Stromal cell of bone marrow (primary cell): ENCODE measurements around the gene CPT1B.

Source experiments
- DNase-seq: peaks from one replicate; pipeline ENCODE4 v3.0.0-alpha.2; 2012; ENCODE audit warnings: low read depth

Gene CPT1B

DNA sequence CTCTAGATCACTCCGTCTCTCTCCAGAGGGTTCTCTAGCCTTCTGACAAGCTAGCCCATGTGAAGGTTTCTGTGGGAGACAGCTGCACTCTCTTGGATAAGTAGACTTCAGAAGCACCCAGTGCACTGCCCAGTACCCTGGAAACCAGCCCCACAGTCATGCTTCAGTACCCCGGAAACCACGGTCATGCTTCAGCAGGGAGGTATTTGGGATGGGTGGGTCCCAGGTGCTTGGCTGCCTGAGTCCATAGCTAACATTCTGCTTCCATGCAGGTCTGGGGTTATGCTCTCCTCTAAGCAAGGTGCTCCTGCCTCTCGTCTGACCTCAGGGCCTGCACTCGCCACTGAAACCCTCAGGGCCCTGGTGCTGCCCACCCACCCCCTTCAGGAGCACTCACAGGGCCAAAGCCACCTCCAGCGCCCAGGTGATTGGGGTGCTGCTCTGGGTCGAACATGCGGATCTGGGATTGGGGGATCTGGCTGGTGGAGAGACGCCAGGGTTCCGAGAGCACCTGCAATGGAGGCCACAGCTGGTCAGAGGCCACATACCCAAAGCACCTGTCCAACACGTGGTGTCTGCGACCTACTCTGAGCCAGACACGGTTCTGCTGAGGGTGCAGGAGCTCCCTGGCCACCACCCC, 8.2 kb downstream of the CPT1B start:
- DNase-seq: no peak

DNA sequence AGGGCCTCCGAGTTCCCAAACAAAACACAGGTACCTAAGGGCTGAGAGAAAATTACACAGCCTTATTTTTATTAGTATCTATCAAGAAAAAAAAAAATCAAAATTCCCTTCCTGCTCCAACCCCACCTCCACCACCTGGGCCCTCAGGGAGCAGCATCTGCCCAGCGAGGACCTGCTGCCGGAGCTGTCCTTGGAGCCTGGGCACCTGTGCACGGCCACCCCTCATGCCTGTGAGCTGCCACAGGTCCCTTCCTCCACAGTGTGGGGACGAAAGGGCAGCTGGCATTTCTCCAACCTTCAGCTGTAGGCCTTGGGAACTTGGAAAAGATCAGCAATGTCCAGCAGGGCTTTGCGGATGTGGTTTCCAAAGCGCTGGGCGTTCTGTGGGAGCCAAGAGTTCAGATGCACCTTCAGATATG, 9.2 kb downstream of the CPT1B start:
- DNase-seq: no peak

DNA sequence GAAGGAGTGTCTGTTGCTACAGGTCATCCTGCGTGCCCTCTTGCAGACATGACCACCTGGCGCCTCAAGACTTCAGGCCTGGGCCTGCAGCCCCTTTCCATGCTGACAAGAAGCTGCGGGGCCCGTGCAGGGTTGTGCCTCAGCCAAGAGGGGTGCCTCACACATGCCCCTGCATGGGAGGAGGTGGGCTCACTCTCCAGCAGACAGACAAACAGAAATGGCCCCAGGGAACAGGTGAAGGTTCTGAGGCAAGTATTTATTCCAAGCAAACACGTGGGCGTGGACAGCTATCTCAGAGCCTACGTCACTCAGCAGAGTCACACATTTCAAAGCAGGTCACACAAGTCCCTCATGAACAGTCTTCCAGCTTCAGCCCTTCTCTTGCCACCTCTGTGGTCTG, 9.6 kb downstream of the CPT1B start:
- no peak for DNase-seq

DNA sequence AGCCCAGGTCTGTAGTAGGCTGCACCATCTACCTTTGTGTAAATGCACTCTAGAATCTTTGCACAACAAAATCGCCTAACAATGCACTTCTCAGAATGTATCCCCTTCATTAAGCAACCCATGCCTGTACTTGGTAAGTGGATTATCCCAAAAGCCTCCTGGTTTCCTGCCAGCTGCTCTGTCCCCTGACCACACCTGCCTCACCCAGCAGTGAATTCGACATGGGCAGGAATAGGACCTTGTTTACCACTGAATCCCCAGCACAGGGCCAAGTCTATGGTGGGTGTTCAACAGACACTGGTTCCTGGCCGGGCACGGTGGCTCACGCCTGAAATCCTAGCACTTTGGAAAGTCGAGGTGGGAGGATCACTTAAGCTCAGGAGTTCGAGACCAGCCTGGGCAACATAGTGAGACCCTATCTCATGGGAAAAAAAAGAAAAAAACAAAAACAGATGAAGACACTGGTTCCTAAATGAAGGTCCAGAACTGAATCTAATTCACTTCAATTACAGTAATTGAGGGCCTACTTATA, 10.4 kb downstream of the CPT1B start:
- no peak for DNase-seq

DNA sequence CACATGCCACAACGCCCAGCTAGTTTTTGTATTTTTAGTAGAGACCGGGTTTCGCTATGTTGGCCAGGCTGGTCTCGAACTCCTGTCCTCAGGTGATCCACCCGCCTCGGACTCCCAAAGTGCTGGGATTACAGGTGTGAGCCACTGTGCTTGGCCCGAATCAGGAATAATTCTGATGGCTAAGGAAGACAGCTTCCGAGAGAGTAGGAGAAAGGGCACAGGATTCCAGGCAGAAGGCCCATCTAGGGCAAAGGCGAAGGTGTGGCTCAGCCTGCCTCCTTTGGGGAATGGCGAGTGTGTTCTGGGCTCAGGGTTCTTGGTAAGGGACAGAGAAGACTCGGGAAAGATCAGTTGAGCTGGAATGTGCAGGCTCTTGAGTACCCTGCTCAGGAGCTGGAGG, 13.9 kb downstream of the CPT1B start:
- DNase-seq: no peak

DNA sequence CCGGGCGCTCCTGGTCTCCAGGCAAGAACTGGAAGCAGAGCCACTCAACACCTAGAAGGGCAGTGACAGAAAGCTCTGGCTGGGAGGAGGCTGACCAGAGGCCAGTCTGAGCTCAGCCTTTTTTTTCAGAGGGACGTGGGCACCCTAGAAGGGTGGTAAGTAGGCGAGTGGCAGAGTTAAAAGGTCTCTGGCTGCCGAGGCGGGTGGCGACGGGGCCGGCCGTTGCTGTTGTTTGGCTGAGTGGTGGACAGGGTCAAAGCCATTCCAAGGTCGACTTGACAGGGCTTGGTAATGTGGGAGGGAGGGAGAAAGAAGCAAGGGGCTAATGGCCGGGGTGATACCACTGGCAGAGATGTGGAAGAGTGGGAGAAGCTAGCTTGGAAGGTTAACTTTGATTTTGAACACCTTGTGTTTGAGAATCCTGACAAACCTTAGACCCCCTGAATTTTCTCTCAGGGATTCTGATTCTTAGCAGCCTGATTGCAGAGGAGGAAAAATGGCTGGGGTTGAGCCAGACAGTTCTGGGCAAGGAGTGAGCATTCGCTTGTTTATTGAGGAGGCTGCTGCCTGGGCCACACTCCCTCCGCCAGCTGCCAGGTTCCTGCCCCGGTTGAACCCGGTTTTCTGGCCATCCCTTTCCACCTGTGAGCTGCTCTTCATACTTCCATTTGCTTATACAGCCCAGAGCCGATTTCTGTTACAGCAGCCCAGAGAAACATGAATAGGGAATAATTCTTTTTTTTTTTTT, 14.6 kb downstream of the CPT1B start:
- DNase-seq: no peak

DNA sequence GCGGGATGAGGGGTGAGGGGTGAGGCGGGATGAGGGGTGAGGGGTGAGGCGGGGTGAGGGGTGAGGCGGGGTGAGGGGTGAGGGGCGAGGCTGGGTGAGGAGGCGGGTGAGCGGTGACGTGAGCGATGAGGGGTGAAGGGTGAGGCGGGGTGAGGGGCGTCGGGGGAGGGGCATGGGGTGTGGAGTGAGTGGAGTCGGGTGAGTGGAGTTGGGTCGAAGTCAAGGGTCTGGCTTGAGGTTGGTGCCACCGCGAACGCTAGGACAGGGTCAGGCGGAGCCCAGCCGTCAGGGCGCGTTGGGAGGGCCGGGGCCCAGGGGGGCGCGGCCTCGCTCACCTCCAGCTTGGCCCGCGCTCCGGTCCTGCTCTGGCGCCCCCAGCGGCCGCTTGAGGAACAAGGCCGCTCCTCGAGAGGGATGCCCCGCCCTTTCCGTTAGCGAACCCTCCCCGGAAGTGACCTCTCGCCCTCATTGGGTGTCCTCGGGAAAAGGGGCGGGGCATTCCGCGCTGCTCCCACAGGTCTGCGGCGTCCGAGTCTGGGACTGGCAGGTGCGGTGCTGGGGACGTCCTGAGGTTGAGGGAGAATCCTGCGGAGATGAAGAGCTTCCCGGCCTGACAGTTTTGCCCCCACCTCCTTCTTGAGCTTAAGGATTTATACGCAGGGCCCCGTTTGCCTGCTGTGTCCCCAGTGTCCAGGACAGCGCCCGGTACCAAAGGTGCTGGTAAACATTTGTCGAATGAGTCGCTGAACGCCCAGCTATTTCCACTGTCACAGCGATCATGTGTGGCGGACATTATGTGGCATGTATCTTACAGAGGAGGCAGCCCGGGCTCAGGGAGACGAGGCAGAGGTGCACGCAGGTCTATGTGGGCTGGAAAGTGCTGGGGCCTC, 15.5 kb downstream of the CPT1B start, which contains the start of gene SYCE3:
TSS of gene SYCE3 (minus strand) at position 397 of the 890 bp plus-strand sequence. CDS start 6,514 bp downstream, outside the sequence.
- DNase-seq: peak; percentile 86

DNA sequence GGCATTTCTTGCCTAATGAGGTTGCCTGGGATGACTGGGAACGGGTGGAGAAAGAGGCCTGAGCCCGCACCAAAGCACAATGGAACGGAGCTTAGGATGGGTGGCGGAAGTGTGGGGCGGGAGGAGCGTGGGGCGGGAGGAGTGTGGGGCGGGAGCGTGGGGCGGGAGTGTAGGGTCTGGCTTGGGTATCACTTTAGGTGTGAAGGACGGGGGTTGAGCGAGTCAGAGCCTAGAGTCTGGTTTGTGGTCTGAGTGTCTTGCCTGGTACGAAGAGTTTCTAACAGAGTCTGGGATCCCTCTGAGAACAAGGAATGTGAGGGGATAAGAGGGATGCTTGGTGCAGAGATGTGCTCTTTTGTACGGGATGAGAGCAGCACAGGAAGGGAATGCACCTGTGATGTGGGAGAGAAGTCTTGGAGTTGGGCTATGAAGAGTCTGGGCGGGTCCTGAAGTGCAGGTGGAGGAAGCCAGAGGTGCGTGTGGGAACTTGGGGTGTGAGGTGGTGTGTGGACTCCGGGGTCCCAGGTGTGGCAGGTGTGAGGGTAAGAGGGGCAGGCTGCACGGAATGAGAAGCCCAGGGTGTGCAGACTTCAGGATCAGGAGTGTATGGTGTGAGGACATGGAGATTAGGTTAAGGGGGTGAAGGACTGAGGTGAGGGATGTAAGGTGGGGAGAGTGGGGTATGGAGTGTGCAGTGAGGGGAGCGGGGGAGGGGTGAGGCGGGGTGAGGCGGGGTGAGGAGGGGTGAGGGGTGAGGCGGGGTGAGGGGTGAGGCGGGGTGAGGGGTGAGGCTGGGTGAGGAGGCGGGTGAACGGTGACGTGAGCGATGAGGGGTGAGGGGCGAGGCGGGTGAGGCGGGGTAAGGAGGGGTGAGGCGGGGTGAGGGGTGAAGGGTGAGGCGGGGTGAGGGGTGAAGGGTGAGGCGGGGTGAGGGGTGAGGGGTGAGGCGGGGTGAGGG, 16.5 kb downstream of the CPT1B start:
- DNase-seq: no peak

DNA sequence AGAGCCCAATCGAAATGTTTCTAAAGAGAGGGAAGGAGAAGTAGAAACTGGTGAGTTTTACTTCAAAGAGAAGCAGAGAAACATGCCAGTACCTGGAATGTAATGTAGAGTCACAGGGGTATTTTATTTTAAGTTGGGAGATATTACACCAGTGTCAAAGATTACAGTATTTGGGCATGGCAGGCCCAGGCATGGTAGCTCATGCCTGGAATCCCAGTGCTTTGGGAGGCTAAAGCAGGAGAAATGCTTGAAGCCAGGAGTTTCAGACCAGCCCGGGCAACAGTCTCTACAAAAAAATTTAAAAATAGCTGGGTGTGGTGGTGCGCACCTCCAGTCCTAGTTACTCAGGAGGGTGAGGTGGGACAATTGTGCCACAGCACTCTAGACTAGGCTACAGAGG, 18.2 kb downstream of the CPT1B start:
- no peak for DNase-seq

DNA sequence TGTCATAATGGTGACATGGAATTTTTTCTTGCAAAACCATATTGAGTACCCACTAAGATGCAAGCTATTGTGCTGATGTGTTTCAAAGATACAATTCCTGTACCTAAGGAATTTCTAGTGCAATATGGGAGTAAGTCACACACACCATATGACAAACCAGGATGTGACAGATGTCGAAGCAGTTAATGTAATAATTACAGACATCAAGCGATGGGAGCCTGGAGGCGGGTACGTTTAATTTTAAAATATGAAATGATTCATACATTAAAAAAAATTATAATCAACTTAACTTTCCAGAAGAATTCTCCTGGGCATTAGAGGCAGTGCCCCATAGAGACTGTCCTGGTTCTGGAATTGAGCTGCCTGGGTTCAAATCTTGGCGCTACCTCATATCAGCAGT, 21.5 kb downstream of the CPT1B start:
- DNase-seq: no peak

DNA sequence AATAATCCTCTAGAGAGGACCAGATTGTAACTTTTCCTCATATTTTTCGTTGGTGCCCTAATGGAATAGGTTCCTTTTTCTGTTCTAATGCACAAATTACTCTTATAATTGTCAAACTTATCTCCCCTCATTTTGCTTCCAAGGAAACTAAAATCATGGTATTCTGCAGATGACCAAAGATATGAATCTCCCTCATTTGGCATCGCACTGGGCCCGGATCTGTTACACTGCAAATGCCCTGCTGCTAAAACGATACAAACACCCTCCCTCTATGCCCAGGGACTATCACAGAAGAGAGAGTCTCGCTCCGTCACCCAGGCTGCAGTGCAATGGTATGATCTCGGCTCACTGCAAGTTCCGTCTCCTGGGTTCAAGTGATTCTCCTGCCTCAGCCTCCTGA, 24.9 kb downstream of the CPT1B start:
- no peak for DNase-seq

DNA sequence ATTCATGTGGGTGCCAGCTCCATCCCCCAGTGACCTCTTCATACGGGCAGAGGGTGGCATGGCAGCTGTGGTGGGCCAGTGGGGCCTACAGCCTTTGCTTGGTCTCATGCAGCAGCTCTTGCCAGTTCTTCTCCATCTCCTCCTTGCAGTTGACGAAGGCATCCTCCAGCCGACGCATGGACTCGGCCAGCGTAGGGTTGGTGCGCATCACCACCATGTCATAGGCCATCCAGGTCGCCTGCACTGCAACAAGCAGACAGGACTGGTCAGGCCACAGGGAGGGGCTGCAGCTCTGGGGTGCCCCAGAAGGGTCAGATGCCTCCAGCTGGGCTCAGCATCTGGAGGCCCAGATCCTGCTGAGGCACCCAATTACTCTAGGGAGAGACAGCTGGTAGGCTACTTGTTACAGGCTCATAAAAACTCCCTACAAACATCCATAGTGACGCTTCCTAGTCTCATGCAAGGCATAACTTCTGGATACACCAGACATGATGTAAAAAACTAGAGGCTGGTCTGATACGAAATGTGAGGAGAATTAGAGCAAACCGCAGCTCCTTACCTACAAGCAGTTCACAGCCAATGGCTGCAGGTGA, 27.0 kb downstream of the CPT1B start:
- DNase-seq: no peak

DNA sequence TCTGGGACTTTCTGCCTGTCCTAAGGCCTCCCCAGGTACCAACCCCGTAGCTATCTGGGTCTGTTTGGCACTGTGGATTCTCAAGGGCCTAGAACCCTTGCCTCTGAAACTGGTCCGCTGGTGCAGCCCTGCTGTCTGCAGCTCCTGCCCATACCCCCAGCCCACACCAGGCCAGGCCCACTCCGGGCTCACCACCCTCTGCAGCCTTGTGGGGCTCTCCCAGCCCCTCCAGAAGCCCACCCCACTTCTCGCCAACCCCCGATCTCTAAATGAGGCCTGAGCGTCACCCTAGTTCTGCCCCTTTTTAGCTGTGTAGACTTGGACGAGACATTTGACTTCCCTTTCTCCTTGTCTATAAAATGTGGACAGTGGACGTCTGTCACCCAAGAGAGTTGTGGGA, 27.8 kb downstream of the CPT1B start:
- DNase-seq: no peak

DNA sequence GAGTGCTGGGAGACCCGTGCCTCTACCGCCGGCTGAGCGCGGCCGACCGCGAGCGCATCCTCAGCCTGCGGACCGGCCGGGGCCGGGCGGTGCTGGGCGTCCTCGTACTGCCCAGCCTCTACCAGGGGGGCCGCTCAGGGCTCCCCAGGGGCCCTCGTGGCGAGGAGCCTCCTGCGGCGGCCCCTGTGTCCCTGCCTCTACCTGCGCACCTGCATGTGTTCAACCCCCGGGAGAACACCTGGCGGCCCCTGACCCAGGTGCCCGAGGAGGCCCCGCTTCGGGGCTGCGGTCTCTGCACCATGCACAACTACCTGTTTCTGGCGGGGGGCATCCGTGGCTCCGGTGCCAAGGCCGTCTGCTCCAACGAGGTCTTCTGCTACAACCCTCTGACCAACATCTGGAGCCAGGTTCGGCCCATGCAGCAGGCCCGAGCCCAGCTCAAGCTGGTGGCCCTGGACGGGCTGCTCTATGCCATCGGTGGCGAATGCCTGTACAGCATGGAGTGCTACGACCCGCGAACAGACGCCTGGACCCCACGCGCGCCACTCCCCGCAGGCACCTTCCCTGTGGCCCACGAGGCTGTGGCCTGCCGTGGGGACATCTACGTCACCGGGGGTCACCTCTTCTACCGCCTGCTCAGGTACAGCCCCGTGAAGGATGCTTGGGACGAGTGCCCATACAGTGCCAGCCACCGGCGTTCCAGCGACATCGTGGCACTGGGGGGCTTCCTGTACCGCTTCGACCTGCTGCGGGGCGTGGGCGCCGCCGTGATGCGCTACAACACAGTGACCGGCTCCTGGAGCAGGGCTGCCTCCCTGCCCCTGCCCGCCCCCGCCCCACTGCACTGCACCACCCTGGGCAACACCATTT, 29.1 kb downstream of the CPT1B start:
- no peak for DNase-seq

DNA sequence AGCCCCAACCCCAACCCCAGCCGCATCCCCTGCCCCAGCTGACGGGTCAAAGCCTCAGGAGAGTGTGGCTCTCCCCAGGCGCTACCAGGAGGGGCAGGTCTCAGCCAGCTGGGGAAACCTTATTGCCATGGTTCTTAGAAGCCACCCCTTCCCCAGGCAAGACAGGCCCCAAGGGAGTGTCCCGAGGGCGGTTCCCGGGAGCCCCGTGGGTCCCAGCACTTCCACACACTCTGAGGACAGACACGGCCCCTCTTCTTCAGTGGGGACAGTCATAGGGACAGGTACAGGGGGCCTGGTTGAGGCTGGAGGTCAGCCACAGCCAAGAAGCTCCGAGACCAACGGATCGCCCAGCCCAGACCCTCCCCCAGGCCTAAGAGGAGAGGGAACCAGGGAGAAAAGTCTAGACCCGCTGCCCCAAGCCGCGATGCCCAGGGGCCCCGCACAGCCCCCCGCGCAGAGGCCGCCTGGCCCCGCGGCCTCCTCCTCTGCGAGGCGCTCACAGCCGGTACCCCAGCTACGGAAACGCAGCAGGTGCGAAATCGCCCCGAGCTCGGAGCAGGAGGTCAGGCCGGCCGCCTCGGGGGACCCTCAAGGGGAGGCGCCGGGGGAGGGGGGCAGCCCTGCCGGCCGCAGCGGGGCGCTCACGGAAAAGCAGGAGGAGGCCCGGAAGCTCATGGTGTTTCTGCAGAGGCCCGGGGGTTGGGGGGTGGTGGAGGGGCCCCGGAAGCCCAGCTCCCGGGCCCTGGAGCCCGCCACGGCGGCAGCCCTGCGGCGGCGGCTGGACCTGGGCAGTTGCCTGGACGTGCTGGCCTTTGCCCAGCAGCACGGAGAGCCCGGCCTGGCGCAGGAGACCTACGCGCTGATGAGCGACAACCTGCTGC, 29.9 kb downstream of the CPT1B start:
- no peak for DNase-seq

DNA sequence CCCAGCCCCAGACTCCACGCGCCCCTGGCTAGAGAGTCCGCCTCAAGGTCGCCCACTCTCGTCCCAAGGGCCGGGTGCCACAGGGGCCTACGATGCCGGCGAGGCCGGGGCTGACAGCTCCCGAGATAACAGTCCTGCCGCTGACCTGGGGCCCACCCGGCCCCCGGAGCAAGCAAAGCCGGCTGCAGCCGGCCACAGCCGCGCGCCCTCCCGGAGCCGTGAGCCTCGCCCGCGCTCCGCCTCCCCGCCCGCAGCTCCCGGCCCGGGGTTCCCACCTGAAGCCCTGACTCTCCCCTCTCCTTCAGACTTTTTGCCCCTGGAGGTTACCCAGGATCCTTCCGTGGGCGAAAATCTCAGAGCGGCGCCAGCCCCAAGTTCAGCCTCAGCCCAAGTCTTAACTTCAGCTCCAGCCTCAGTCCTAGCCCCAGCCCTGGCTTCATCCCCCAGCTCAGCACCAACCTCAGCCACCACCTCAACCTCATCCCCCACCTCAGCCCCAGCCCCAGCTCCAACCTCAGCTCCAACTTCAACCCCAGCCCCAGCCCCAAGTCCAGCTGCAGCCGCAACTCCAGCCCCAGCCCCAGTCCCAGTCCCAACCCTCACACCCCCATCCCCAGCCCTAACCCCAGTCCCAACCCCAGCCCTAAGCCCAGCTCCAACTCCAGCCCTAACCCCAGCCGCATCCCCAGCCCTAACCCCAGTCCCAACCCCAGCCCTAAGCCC, 30.8 kb downstream of the CPT1B start:
- DNase-seq: no peak

DNA sequence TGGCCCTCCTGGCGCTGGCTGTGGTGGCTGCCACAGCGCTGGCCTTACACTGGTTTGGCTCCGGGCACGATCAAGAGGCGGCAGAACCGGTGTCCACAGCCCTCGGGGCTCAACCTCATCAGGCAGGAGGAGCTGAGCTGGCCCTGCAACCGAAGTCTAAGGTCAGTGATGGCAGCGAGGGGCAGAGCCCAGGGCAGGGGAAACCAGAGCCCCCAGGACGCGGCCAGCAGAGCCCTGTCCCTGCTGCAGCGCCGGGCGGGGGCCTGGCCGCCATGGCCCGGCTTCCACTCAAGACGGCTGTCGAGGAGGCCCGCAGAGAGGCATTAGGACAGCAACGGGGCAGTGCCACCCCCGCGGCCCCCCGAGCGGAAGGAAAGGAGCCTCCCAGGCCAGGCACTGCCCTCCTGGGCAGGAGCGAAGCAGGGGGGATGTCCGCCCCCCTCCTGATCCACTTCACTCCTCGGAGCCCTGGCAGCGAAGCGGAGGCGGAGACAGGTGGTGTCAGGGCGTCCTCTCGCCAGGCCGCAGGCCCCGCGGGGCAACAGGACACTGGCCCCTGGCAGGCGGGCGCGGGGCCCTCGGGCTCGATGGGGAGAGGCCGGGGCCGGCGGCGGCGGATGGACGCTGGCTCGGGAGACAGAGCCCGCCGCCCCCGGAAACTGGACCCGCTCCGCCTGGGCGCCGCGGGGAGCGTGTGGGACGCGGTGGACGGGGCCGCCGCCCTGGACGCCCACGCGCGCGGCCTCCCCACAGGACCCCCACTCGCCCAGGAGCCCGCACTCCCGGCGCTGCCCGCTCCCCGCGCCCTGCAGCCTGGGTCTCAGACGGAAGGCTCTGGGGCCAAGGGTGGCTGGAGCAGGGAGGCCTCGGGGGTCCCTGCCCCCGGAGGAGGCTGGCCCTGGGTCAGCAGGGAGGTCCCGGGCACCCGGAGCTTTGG, 31.6 kb downstream of the CPT1B start:
- no peak for DNase-seq
